Measurements from ENCODE around the gene PLXDC2.

DNA sequence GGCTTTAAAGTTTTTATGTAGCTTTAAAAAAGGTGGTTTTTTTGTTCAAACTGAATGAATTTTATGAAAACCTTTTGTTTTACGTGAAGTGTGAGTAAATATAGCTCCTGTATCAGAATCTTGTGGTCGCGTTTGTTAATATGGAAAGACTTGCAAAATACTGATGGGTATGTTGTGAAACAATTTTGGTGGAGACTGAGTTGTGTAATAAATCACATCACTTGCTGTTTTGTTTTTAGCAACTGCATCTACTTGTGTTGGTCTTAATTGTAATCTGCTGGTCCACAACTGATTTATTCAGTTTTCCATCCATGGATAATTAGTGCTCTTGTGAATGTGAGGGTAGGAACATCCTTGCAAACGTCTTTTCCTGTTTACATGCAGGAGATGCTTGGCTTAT lies 10.5 kb downstream of the PLXDC2 start:
- TF ChIP-seq, protein P1, sequence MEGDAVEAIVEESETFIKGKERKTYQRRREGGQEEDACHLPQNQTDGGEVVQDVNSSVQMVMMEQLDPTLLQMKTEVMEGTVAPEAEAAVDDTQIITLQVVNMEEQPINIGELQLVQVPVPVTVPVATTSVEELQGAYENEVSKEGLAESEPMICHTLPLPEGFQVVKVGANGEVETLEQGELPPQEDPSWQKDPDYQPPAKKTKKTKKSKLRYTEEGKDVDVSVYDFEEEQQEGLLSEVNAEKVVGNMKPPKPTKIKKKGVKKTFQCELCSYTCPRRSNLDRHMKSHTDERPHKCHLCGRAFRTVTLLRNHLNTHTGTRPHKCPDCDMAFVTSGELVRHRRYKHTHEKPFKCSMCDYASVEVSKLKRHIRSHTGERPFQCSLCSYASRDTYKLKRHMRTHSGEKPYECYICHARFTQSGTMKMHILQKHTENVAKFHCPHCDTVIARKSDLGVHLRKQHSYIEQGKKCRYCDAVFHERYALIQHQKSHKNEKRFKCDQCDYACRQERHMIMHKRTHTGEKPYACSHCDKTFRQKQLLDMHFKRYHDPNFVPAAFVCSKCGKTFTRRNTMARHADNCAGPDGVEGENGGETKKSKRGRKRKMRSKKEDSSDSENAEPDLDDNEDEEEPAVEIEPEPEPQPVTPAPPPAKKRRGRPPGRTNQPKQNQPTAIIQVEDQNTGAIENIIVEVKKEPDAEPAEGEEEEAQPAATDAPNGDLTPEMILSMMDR (IDR thresholded peaks at IDR 0.05 in 8 of 11, conservative IDR thresholded peaks at IDR 0.05 in 3 of 11) = no peak
- TF ChIP-seq POLR2A (IDR thresholded peaks at IDR 0.05) = no peak
